Brain microvascular endothelial cell (primary cell): Measurements from ENCODE around the gene ASS1.

Source experiments
- DNase-seq: peaks from one replicate; pipeline ENCODE4 v3.0.0-alpha.2; 2020
- H3K27ac ChIP-seq: fragments of 250-450 bp; sonication (Bioruptor Pico); 2 replicates; pipeline ENCODE4 v1.5.1; 2020; ENCODE audit warnings: mild to moderate bottlenecking, moderate library complexity
- H3K27me3 ChIP-seq: fragments of 250-450 bp; sonication (Bioruptor Pico); replicated peaks from 2 replicates; pipeline ENCODE4 v1.5.1; 2020; ENCODE audit warnings: mild to moderate bottlenecking
- H3K36me3 ChIP-seq: fragments of 250-450 bp; sonication (Bioruptor Pico); replicated peaks from 2 replicates; pipeline ENCODE4 v1.5.1; 2020; ENCODE audit warnings: mild to moderate bottlenecking
- H3K4me3 ChIP-seq: 2 replicates; pipeline ENCODE4 v1.5.1; 2011; ENCODE audit warnings: low read depth, mild to moderate bottlenecking, control low read depth, low read length, moderate library complexity
- in situ Hi-C: cut with HindIII; loops from 2 replicates; pipeline ENCODE4 v1.10.0; 2017; ENCODE audit warnings: low sequenced_read_pairs, low pct_ligation_motif_present
- TF ChIP-seq, protein P1 (sequence below): IDR thresholded peaks from 2 replicates; pipeline ENCODE4 v1.5.1; 2011; ENCODE audit warnings: low read depth, mild to moderate bottlenecking, moderate library complexity, low read length, control low read depth, inconsistent platforms; ENCODE audit errors: missing control alignments

Gene ASS1

DNA sequence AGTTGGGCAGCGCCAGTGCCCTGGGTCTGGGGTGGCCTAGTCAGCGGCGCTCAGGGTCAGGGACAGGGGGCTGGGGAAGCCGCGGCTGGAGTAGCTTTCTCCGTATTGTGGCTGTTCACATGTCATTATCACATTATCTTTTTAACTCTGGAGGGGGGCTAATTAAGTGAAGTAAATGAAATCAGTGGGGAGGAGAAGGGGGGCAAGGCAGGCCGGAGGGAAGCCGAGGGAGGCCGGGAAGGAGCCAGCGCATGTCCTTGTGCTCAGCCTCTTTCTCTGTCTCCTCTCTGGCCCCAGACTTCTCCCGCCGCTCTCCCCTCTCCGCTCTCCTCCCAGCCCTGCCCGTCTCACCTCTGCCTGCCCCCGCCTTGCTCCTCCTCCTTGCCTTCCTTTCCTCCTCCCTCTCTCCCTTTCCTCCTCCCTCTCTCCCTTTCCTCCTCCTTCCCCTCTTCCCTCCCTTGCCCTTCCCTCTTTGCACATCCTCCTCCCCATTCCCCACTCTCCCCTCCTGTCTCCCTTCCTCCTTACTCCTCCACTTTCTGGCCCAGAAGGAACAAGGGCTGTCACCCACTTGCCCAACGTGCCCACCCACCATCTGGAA lies 38.7 kb downstream of the ASS1 start:
- TF ChIP-seq, protein P1, sequence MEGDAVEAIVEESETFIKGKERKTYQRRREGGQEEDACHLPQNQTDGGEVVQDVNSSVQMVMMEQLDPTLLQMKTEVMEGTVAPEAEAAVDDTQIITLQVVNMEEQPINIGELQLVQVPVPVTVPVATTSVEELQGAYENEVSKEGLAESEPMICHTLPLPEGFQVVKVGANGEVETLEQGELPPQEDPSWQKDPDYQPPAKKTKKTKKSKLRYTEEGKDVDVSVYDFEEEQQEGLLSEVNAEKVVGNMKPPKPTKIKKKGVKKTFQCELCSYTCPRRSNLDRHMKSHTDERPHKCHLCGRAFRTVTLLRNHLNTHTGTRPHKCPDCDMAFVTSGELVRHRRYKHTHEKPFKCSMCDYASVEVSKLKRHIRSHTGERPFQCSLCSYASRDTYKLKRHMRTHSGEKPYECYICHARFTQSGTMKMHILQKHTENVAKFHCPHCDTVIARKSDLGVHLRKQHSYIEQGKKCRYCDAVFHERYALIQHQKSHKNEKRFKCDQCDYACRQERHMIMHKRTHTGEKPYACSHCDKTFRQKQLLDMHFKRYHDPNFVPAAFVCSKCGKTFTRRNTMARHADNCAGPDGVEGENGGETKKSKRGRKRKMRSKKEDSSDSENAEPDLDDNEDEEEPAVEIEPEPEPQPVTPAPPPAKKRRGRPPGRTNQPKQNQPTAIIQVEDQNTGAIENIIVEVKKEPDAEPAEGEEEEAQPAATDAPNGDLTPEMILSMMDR: no peak
- DNase-seq: no peak
- Histone ChIP-seq H3K36me3 (no peaks in the 10 kb centered on the region), H3K27ac (no peak overlapping the region), H3K27me3 (peaks cover 27% of the 10 kb centered on the region), H3K4me3 (no peak overlapping the region)
- in situ Hi-C loops: no loop called here

DNA sequence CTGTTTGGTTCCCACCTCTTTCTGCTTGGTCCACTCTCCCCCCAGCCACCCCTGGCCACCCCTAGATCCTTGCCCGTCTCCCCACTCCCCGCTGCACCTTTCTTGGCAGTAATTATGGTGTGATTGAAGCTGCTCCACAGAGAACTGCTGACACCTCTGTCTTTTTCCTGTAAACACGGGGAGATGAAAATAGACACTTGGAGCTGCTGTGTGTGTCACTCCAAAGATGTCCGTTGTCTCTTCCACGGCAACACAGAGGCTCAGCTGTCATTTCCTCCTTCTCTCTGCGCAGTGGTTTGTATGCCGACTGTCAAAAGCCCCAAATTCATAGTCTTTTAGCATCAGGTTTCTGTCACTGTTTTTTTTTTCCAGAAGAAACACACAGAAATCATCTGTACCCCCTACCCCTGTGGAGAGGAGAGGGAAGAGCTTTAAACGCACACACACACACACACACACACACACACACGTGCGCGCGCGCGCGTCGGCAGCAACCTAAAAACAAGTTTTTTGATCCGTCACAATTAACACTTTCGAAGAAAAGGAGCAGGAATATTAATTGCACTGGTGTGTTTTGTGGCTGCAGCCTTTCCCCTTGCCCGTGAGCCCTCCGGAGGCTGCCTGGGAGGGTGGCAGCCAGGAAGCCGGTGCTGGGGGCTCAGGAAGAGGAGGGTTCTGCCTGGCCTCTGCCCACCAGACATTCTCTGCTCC lies 39.8 kb downstream of the ASS1 start:
- no peak for DNase-seq
- no peak overlapping the region for H3K27ac ChIP-seq
- no peaks in the 10 kb centered on the region for H3K36me3 ChIP-seq
- H3K4me3 ChIP-seq: no peak overlapping the region
- H3K27me3 ChIP-seq: peaks cover 27% of the 10 kb centered on the region
- TF ChIP-seq, protein P1: no peak
- in situ Hi-C loops: no loop called here

DNA sequence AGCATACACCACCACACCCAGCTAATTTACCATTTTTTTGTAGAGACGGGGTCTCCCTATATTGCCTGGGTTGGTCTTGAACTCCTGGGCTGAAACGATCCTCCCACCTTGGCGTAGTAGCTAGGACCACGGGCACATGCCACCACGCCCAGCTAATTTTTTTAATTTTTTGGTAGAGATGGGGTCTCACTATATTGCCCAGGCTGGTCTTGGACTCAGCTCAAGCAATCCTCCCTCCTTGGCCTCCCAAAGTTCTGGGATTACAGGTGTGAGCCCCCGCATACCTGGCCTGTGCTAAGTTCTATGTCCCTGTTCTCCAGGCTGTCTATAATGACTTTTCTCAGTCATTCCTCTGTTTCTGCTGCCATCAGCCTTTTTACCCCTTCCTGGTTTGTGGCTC lies 41.3 kb downstream of the ASS1 start:
- Histone ChIP-seq H3K4me3 (no peak overlapping the region), H3K27ac (no peak overlapping the region), H3K27me3 (peaks cover 27% of the 10 kb centered on the region), H3K36me3 (no peaks in the 10 kb centered on the region)
- no peak for DNase-seq
- TF ChIP-seq, protein P1: no peak
- in situ Hi-C loops: no loop called here

DNA sequence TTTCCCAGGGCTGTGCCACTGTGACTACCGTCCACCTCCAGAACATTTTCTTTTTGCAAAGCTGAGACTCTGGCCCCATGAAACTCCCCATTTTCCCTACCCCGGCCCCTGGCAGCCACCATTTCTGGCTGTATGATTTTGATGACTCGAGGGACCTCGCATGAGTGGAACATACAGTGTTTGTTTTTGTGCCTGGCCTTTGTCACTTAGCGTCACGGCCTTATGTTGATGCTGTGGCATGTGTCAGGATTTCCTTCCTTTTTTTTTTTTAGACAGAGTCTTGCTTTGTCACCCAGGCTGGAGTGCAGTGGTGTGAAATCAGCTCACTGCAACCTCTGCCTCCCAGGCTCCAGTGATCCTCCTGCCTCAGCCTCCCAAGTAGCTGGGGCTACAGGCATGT lies 42.7 kb downstream of the ASS1 start:
- H3K27ac ChIP-seq: no peak overlapping the region
- H3K4me3 ChIP-seq: no peak overlapping the region
- DNase-seq: no peak
- in situ Hi-C loops: no loop called here
- TF ChIP-seq, protein P1: no peak
- H3K36me3 ChIP-seq: no peaks in the 10 kb centered on the region
- H3K27me3 ChIP-seq: peaks cover 18% of the 10 kb centered on the region

DNA sequence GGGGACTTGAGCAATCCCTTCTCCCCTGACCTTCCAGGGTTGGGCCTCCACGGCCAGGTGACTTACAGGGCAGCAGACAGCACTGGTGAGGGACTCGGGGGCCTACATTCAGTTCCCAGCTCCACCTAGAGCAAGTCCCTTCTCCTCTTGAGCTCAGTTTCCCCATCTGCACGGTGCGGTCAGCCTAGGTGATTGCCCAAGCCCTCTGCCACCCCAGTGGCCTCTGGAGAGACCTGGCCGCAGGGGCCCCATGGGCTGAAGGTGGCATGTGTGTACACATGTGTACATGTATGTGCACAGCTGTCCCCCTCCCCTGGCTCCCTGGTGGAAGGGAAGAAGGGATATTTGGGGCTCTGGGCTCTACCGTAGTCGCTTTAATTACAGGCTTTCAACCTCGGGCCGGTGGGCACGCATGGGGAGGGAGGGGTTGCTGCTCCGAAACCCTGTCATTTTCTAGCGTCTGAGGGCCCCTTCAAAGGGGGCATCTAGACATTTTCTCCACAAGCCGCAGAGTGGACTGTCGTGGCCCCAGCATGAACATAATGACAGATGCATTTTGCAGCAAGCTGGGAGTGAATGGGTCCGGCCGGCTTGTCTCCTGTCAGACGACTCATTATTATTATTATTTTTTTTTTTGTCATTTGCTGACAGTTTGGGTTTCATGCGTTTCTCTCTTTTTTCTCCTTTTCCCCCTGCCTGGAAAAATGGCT lies 44.0 kb downstream of the ASS1 start:
- Histone ChIP-seq H3K4me3 (no peak overlapping the region), H3K27me3 (peaks cover 6% of the 10 kb centered on the region), H3K27ac (no peak overlapping the region), H3K36me3 (no peaks in the 10 kb centered on the region)
- TF ChIP-seq, protein P1: no peak
- no peak for DNase-seq
- in situ Hi-C loops: no loop called here
